Neural cell (in vitro differentiated cells): ENCODE data around the gene PAXIP1. TPM values are rescaled to one million over a fixed set of nuclear protein-coding genes. Genes with fewer than 3 reads are reported as not detected.

Source experiments
- H2AFZ ChIP-seq: fragments of 200-600, 300-800 bp; sonication (generic), shearing (Covaris generic); 2 replicates; pipeline ENCODE4 v1.6.0; 2014; ENCODE audit warnings: low read depth, mild to moderate bottlenecking, antibody characterized with exemption, low read length, moderate library complexity
- H3F3A ChIP-seq: fragments of 200-600 bp; shearing (Covaris generic); 2 replicates; pipeline ENCODE4 v1.6.1; 2016; ENCODE audit warnings: mild to moderate bottlenecking, moderate library complexity, mixed read lengths, antibody characterized with exemption, low read length; ENCODE audit not compliant: insufficient read depth, poor library complexity, severe bottlenecking
- H3K27ac ChIP-seq: fragments of 200-600, 300-800 bp; sonication (generic), shearing (Covaris generic); 2 replicates; pipeline ENCODE4 v1.5.1; 2014; ENCODE audit warnings: mild to moderate bottlenecking, low read length, moderate library complexity
- H3K27me3 ChIP-seq: fragments of 300-800, 200-600 bp; sonication (generic), shearing (Covaris generic); 2 replicates; pipeline ENCODE4 v1.6.0; 2014; ENCODE audit warnings: mild to moderate bottlenecking, low read depth, low read length, moderate library complexity; ENCODE audit not compliant: insufficient read depth
- H3K36me3 ChIP-seq: fragments of 300-800, 200-600 bp; sonication (generic), shearing (Covaris generic); 2 replicates; pipeline ENCODE4 v1.5.1; 2014; ENCODE audit warnings: mild to moderate bottlenecking, antibody characterized with exemption, low read length, moderate library complexity; ENCODE audit not compliant: insufficient read depth
- H3K4me2 ChIP-seq: fragments of 300-800, 200-600 bp; sonication (generic), shearing (Covaris generic); 2 replicates; pipeline ENCODE4 v1.6.0; 2014; ENCODE audit warnings: mild to moderate bottlenecking, low read length
- H3K4me3 ChIP-seq: fragments of 300-800, 200-600 bp; sonication (generic), shearing (Covaris generic); 2 replicates; pipeline ENCODE4 v1.5.1; 2014; ENCODE audit warnings: mild to moderate bottlenecking, low read length, moderate library complexity
- H3K79me2 ChIP-seq: fragments of 200-600 bp; shearing (Covaris generic); replicated peaks from 2 replicates; pipeline ENCODE4 v1.6.0; 2014; ENCODE audit warnings: mild to moderate bottlenecking, low read length, moderate library complexity; ENCODE audit not compliant: insufficient read depth
- H3K9ac ChIP-seq: fragments of 300-800, 200-600 bp; sonication (generic), shearing (Covaris generic); 2 replicates; pipeline ENCODE4 v1.6.1; 2016; ENCODE audit warnings: mild to moderate bottlenecking, low read length, mixed read lengths
- H3K9me2 ChIP-seq: fragments of 200-600 bp; shearing (Covaris generic); 2 replicates; pipeline ENCODE4 v1.6.1; 2016; ENCODE audit warnings: mild to moderate bottlenecking, low read length, mixed read lengths; ENCODE audit not compliant: insufficient read depth
- H3K9me3 ChIP-seq: fragments of 200-600, 300-800 bp; sonication (generic), shearing (Covaris generic); 2 replicates; pipeline ENCODE4 v1.6.1; 2016; ENCODE audit warnings: mild to moderate bottlenecking, mixed run types, low read length, moderate library complexity, mixed read lengths
- H4K20me1 ChIP-seq: fragments of 200-600 bp; shearing (Covaris generic); 2 replicates; pipeline ENCODE4 v1.6.1; 2016; ENCODE audit warnings: mild to moderate bottlenecking, mixed run types; ENCODE audit not compliant: insufficient read depth
- CTCF ChIP-seq: fragments of 450-650 bp; IDR thresholded peaks from 2 replicates; pipeline ENCODE4 v1.5.1; 2014; ENCODE audit warnings: antibody characterized with exemption, mild to moderate bottlenecking, moderate library complexity; ENCODE audit not compliant: poor library complexity, severe bottlenecking
- EP300 ChIP-seq: fragments of 450-650 bp; conservative IDR thresholded peaks from 2 replicates; pipeline ENCODE4 v1.6.1; 2014; ENCODE audit warnings: antibody characterized with exemption, mild to moderate bottlenecking, moderate library complexity; ENCODE audit not compliant: poor library complexity, severe bottlenecking
- EZH2 ChIP-seq: fragments of 200-600, 300-800 bp; shearing (Covaris generic), sonication (generic); IDR thresholded peaks from 2 replicates; pipeline ENCODE4 v1.6.1; 2014; ENCODE audit warnings: antibody characterized with exemption, low read length, borderline replicate concordance, mild to moderate bottlenecking; ENCODE audit not compliant: insufficient read depth, poor library complexity, severe bottlenecking
- MXI1 ChIP-seq: fragments of 450-650 bp; conservative IDR thresholded peaks from 2 replicates; pipeline ENCODE4 v1.6.1; 2014; ENCODE audit warnings: antibody characterized with exemption, mild to moderate bottlenecking; ENCODE audit not compliant: poor library complexity, severe bottlenecking
- POLR2AphosphoS5 ChIP-seq: IDR thresholded peaks from 2 replicates; pipeline ENCODE4 v1.6.1; 2012
- RAD21 ChIP-seq: fragments of 450-650 bp; conservative IDR thresholded peaks from 2 replicates; pipeline ENCODE4 v1.6.1; 2014; ENCODE audit warnings: antibody characterized with exemption, mild to moderate bottlenecking, moderate library complexity
- REST ChIP-seq: IDR thresholded peaks from 2 replicates; pipeline ENCODE4 v1.6.1; 2012; ENCODE audit warnings: borderline replicate concordance
- SMC3 ChIP-seq: fragments of 450-650 bp; conservative IDR thresholded peaks from 2 replicates; pipeline ENCODE4 v1.6.1; 2014; ENCODE audit warnings: antibody characterized with exemption, mild to moderate bottlenecking, moderate library complexity; ENCODE audit not compliant: poor library complexity
- TAF1 ChIP-seq: IDR thresholded peaks from 2 replicates; pipeline ENCODE4 v1.6.1; 2012; ENCODE audit warnings: low read depth
- polyA plus RNA-seq: library from polyadenylated mRNA; depleted of rRNA; stranded (reverse); fragments of >200 nt; gene quantifications from 2 replicates; pipeline ENCODE4 v1.2.3, GENCODE V29; 2014

The PAXIP1 gene
- polyA plus RNA-seq, 1 donor from 2014 or later: 14.4 TPM

DNA sequence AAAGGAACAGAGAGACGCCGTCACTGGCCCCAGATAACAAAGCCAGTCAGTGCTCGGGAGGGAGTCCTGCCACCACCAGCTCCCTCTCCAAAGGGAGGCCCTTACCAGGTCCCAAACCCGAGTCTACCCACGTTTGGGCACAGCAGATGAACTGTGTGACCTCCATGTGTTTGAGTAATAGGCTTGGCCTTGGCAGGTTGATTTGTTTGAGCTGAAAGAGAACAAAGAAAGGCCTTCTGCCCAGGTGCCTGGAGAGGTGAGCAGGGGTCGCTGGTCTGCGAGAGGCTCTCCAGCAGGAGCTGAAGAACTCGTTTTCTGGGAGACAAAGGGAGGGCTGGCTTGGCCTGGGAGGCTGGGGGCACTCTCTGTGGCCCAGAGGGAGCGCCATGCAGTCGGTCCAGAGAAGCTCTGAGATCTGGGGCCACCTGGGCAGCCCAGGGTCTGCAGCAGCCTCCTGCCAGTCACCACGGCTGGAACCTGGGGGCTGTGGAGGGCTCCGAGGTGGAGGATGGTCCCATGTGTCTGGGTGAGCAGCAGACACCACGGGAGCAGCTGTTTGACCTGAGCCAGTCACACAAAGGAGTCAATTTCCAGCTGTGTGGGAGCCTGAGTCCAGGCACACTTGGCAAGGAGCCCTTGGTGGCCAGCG, 99.7 kb downstream of the PAXIP1 start:
- no peak for TF ChIP-seq RAD21
- TF ChIP-seq MXI1: no peak
- Histone ChIP-seq H3K27me3 (no peaks in the 10 kb centered on the region), H3K4me3 (no peak overlapping the region), H2AFZ (no peak overlapping the region), H3K27ac (no peak overlapping the region), H3K9ac (no peak overlapping the region), H3K9me3 (no peaks in the 10 kb centered on the region), H3K79me2 (no peaks in the 10 kb centered on the region), H3K36me3 (no peaks in the 10 kb centered on the region), H3F3A (no peaks in the 10 kb centered on the region), H4K20me1 (no peaks in the 10 kb centered on the region), H3K9me2 (no peaks in the 10 kb centered on the region), H3K4me2 (no peak overlapping the region)

DNA sequence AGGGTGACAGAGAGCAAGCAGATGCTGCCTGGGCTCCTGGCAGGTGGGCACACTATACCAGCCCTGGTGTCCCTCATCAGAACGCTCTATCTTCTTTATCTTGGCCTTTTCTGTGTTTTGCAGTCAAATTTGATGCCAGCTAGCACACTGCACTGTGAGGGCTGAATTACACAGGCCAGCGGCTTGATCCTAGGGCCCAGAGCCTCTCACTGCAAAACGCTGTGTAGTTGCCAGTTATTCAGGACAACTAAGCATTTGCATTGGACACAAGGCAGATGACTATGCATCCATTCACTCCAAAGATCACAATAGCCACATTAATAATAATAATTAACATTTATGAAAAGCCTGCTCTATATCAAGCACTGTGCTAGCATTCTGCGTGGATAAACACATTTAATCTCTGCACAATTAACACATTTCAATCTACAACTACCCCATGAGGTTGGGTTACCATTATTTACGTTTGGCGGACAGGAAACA, 100.3 kb downstream of the PAXIP1 start:
- H3K4me2 ChIP-seq: no peak overlapping the region
- H3F3A ChIP-seq: no peaks in the 10 kb centered on the region
- no peaks in the 10 kb centered on the region for H3K27me3 ChIP-seq
- no peak overlapping the region for H3K4me3 ChIP-seq
- H3K9ac ChIP-seq: no peak overlapping the region
- no peaks in the 10 kb centered on the region for H3K9me3 ChIP-seq
- TF ChIP-seq TAF1: no peak
- TF ChIP-seq POLR2AphosphoS5: no peak
- no peak for TF ChIP-seq SMC3
- TF ChIP-seq MXI1: no peak
- no peak for TF ChIP-seq EZH2
- TF ChIP-seq RAD21: no peak
- no peak for TF ChIP-seq CTCF
- TF ChIP-seq REST: no peak
- no peak for TF ChIP-seq EP300
- no peak overlapping the region for H3K27ac ChIP-seq
- no peaks in the 10 kb centered on the region for H3K36me3 ChIP-seq
- H3K79me2 ChIP-seq: no peaks in the 10 kb centered on the region
- H4K20me1 ChIP-seq: no peaks in the 10 kb centered on the region
- H2AFZ ChIP-seq: no peak overlapping the region
- H3K9me2 ChIP-seq: no peaks in the 10 kb centered on the region
